Measurements from ENCODE around the gene PRKN.

DNA sequence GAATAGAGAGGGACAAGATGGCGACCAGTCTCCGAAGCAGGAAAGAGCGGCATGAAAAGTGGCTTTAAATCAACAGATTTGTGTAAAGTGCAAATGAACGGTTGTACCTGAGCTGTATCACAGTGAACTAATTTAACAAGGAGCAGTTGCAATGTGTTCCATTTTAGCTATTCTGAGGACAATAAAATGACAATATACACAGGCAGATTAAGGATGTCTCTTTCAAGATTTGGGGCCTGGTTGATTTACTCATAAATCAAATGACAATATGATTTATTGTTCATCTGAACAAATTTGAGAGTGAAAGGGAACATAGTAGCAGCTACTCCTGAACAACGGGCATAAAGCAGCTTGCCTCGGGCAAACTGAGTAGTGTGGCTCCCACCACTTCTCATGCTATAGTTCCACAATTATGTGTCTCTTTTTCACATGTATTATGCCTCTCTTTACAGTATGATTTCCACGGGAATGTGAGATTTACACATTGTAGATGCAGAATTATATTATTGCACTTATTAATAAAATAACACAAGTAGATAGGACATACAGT lies 1249.6 kb downstream of the PRKN start:
- TF ChIP-seq CTCF (IDR thresholded peaks at IDR 0.05; ENCODE audit: insufficient read depth, low read length) (no peak), POLR2AphosphoS5 (IDR thresholded peaks at IDR 0.05; ENCODE audit: low read depth) (no peak), GABPA (IDR thresholded peaks at IDR 0.05; ENCODE audit: low read depth) (no peak), SPI1 (IDR thresholded peaks at IDR 0.05; ENCODE audit: borderline replicate concordance, low read depth) (no peak)
- TF ChIP-seq, protein P1, sequence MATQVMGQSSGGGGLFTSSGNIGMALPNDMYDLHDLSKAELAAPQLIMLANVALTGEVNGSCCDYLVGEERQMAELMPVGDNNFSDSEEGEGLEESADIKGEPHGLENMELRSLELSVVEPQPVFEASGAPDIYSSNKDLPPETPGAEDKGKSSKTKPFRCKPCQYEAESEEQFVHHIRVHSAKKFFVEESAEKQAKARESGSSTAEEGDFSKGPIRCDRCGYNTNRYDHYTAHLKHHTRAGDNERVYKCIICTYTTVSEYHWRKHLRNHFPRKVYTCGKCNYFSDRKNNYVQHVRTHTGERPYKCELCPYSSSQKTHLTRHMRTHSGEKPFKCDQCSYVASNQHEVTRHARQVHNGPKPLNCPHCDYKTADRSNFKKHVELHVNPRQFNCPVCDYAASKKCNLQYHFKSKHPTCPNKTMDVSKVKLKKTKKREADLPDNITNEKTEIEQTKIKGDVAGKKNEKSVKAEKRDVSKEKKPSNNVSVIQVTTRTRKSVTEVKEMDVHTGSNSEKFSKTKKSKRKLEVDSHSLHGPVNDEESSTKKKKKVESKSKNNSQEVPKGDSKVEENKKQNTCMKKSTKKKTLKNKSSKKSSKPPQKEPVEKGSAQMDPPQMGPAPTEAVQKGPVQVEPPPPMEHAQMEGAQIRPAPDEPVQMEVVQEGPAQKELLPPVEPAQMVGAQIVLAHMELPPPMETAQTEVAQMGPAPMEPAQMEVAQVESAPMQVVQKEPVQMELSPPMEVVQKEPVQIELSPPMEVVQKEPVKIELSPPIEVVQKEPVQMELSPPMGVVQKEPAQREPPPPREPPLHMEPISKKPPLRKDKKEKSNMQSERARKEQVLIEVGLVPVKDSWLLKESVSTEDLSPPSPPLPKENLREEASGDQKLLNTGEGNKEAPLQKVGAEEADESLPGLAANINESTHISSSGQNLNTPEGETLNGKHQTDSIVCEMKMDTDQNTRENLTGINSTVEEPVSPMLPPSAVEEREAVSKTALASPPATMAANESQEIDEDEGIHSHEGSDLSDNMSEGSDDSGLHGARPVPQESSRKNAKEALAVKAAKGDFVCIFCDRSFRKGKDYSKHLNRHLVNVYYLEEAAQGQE (IDR thresholded peaks at IDR 0.05; ENCODE audit: insufficient replicate concordance, low read depth) = no peak
